Caco-2 (cell line): ENCODE measurements around the gene SFTA2. TPM values are rescaled to one million over a fixed set of nuclear protein-coding genes. Genes with fewer than 3 reads are reported as not detected.

Experiments
- BruUV-seq: library from RNA; stranded (reverse); fragments of 400-500 nt; replicated peaks from 2 replicates; lab custom pipeline; 2021; lab: Mats Ljungman, UMichigan
- CTCF ChIA-PET: fragments of 300-600 bp; sonication (Branson Sonifier 250); formaldehyde crosslinking; loops from one replicate; lab custom pipeline; 2022; ENCODE audit warnings: antibody characterized with exemption; lab: Charles Lee
- POLR2A ChIA-PET: fragments of 300-600 bp; sonication (Branson Sonifier 250); formaldehyde crosslinking; loops from one replicate; lab custom pipeline; 2022; ENCODE audit warnings: antibody characterized with exemption; lab: Charles Lee
- DNase-seq, 2 experiments: peaks; one replicate each; pipeline versions ENCODE4 v3.0.0 to v3.0.0-alpha.2; 2020 to 2022
- H3K27me3 ChIP-seq: replicated peaks from 2 replicates; pipeline ENCODE4 v1.6.0; 2011; ENCODE audit warnings: low read length; ENCODE audit not compliant: control insufficient read depth, insufficient read depth
- H3K36me3 ChIP-seq: 2 replicates; pipeline ENCODE4 v1.5.1; 2011; ENCODE audit warnings: low read length; ENCODE audit not compliant: control insufficient read depth, insufficient read depth
- H3K4me1 ChIP-seq: fragments of 250-450 bp; sonication (Bioruptor Pico); 2 replicates; pipeline ENCODE4 v1.5.1; 2020; ENCODE audit warnings: mild to moderate bottlenecking
- H3K4me3 ChIP-seq: 2 replicates; pipeline ENCODE4 v1.5.1; 2011; ENCODE audit warnings: low read depth, mild to moderate bottlenecking, control low read depth, low read length
- H3K9me3 ChIP-seq: fragments of 250-450 bp; sonication (Bioruptor Pico); 2 replicates; pipeline ENCODE4 v1.5.1; 2020; ENCODE audit warnings: mild to moderate bottlenecking, moderate library complexity
- H3K27ac Mint-ChIP-seq: one replicate; pipeline ENCODE4 v1.8.0; 2022; ENCODE audit warnings: mixed read lengths; ENCODE audit not compliant: unreplicated experiment
- H3K27me3 Mint-ChIP-seq: one replicate; pipeline ENCODE4 v1.8.0; 2022; ENCODE audit warnings: mixed read lengths; ENCODE audit not compliant: insufficient read depth, unreplicated experiment
- H3K36me3 Mint-ChIP-seq: one replicate; pipeline ENCODE4 v1.8.0; 2022; ENCODE audit warnings: mild to moderate bottlenecking, mixed read lengths; ENCODE audit not compliant: insufficient read depth, unreplicated experiment
- H3K4me1 Mint-ChIP-seq: one replicate; pipeline ENCODE4 v1.8.0; 2022; ENCODE audit warnings: low read depth, mixed read lengths; ENCODE audit not compliant: unreplicated experiment
- H3K4me3 Mint-ChIP-seq: one replicate; pipeline ENCODE4 v1.8.0; 2022; ENCODE audit warnings: mild to moderate bottlenecking, moderate library complexity, mixed read lengths; ENCODE audit not compliant: unreplicated experiment
- H3K9me3 Mint-ChIP-seq: one replicate; pipeline ENCODE4 v1.8.0; 2022; ENCODE audit warnings: mixed read lengths; ENCODE audit not compliant: unreplicated experiment
- intact Hi-C: fragments of 100-400 bp; cut with micrococcal nuclease; formaldehyde crosslinking; loops from one replicate; pipeline ENCODE4 v1.10.0; 2022; ENCODE audit not compliant: unreplicated experiment
- total RNA-seq: library from RNA; stranded (reverse); gene quantifications from 2 replicates; pipeline ENCODE4 v1.2.3, GENCODE V29; 2022
- TF ChIP-seq, protein P1 (sequence below), 2 experiments: fragments of 200-600 bp in 1 of 2; IDR thresholded peaks; 1 replicate in 1 of 2; 2 replicates in 1 of 2; pipeline versions ENCODE4 v1.5.1 to v1.8.0; 2011 to 2022; ENCODE audit warnings: antibody characterized with exemption in 1 of 2, control low read depth in 1 of 2, inconsistent platforms in 1 of 2, low read depth in 1 of 2, low read length in 1 of 2, mild to moderate bottlenecking in 1 of 2, moderate library complexity in 1 of 2; ENCODE audit not compliant: insufficient read depth in 1 of 2, severe bottlenecking in 1 of 2, unreplicated experiment in 1 of 2

The SFTA2 gene
- total RNA-seq, 1 experiment from 2014 or later: 9.6 TPM

DNA sequence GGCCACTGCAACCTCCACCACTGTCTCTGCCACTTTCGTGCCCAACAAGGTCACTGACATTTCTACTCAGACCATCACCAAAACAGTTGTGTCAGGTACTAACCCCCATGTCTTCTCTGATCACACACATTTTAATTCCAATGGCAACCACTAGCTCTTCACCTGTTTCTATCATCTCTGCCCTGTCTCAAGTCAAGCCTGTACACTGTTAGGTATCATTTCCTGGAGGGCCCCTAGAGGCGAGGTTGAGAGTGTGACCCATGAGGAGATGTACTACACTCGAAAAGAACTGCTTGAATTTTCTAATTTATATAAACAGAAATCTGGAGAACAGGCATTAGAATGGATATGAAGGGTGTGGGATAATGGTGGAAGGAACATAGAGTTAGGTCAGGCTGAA is 34.2 kb upstream of the SFTA2 start:
- peaks cover 4% of the 10 kb centered on the region for H3K27me3 Mint-ChIP-seq
- H3K36me3 Mint-ChIP-seq: no peaks in the 10 kb centered on the region
- BruUV-seq: no TSS peak
- intact Hi-C loops: no loop called here
- Histone ChIP-seq H3K36me3 (no peaks in the 10 kb centered on the region), H3K4me1 (no peaks in the 10 kb centered on the region), H3K4me3 (no peak overlapping the region), H3K27me3 (no peaks in the 10 kb centered on the region), H3K9me3 (no peaks in the 10 kb centered on the region)
- no peaks in the 10 kb centered on the region for H3K9me3 Mint-ChIP-seq
- CTCF ChIA-PET: no interaction called here
- no peak for DNase-seq
- H3K27ac Mint-ChIP-seq: no peak overlapping the region
- POLR2A ChIA-PET: no interaction called here
- peaks cover 3% of the 10 kb centered on the region for H3K4me1 Mint-ChIP-seq
- TF ChIP-seq, protein P1, sequence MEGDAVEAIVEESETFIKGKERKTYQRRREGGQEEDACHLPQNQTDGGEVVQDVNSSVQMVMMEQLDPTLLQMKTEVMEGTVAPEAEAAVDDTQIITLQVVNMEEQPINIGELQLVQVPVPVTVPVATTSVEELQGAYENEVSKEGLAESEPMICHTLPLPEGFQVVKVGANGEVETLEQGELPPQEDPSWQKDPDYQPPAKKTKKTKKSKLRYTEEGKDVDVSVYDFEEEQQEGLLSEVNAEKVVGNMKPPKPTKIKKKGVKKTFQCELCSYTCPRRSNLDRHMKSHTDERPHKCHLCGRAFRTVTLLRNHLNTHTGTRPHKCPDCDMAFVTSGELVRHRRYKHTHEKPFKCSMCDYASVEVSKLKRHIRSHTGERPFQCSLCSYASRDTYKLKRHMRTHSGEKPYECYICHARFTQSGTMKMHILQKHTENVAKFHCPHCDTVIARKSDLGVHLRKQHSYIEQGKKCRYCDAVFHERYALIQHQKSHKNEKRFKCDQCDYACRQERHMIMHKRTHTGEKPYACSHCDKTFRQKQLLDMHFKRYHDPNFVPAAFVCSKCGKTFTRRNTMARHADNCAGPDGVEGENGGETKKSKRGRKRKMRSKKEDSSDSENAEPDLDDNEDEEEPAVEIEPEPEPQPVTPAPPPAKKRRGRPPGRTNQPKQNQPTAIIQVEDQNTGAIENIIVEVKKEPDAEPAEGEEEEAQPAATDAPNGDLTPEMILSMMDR (IDR thresholded peaks at IDR 0.05; ENCODE audit: insufficient read depth in 1 of 2, low read depth in 1 of 2, low read length in 1 of 2, severe bottlenecking in 1 of 2, unreplicated experiment in 1 of 2): no peak
- no peak overlapping the region for H3K4me3 Mint-ChIP-seq

GRCh38 chr6:30965140-30965601 is 33.2 kb upstream of the SFTA2 start:
- Histone ChIP-seq H3K4me1 (no peaks in the 10 kb centered on the region), H3K36me3 (no peaks in the 10 kb centered on the region), H3K4me3 (no peak overlapping the region), H3K27me3 (no peaks in the 10 kb centered on the region), H3K9me3 (no peaks in the 10 kb centered on the region)
- H3K4me3 Mint-ChIP-seq: no peak overlapping the region
- no peaks in the 10 kb centered on the region for H3K9me3 Mint-ChIP-seq
- TF ChIP-seq, protein P1 (IDR thresholded peaks at IDR 0.05; ENCODE audit: insufficient read depth in 1 of 2, low read depth in 1 of 2, low read length in 1 of 2, severe bottlenecking in 1 of 2, unreplicated experiment in 1 of 2): no peak
- no TSS peak for BruUV-seq
- CTCF ChIA-PET: no interaction called here
- POLR2A ChIA-PET: no interaction called here
- intact Hi-C loops: no loop called here
- H3K4me1 Mint-ChIP-seq: peaks cover 6% of the 10 kb centered on the region
- no peak overlapping the region for H3K27ac Mint-ChIP-seq
- no peak for DNase-seq
- peaks cover 4% of the 10 kb centered on the region for H3K27me3 Mint-ChIP-seq
- no peaks in the 10 kb centered on the region for H3K36me3 Mint-ChIP-seq

DNA sequence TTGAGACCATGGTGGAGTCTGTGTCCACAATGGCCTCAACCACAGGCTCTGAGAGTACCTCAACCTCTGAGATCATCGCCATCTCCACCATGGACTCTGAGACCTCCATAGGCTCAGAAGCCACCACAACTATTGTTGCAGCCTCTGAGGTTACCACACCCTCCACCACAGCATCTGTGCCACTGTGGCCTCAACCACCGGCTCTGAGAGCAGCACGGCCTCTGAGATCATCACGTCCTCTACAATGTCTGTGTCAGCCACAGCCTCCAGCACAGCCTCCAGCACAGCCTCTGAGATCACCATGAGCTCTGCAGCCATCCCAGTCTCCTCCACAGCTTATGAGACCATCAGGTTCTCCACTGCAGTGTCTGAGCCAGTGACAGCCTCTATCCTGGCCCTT is 32.1 kb upstream of the SFTA2 start:
- Histone ChIP-seq H3K27me3 (no peaks in the 10 kb centered on the region), H3K36me3 (no peaks in the 10 kb centered on the region), H3K4me3 (no peak overlapping the region), H3K4me1 (no peaks in the 10 kb centered on the region), H3K9me3 (no peaks in the 10 kb centered on the region)
- no TSS peak for BruUV-seq
- ChIA-PET POLR2A (no interaction called here), CTCF (no interaction called here)
- no peak for DNase-seq
- H3K36me3 Mint-ChIP-seq: no peaks in the 10 kb centered on the region
- TF ChIP-seq, protein P1 (IDR thresholded peaks at IDR 0.05; ENCODE audit: insufficient read depth in 1 of 2, low read depth in 1 of 2, low read length in 1 of 2, severe bottlenecking in 1 of 2, unreplicated experiment in 1 of 2): no peak
- intact Hi-C loops: no loop called here
- no peak overlapping the region for H3K4me3 Mint-ChIP-seq
- peaks cover 4% of the 10 kb centered on the region for H3K27me3 Mint-ChIP-seq
- H3K27ac Mint-ChIP-seq: no peak overlapping the region
- peaks cover 10% of the 10 kb centered on the region for H3K4me1 Mint-ChIP-seq
- H3K9me3 Mint-ChIP-seq: no peaks in the 10 kb centered on the region
